ENCODE measurements around the gene IPO13. TPM values are rescaled to one million over a fixed set of nuclear protein-coding genes. Genes with fewer than 3 reads are reported as not detected.

IPO13 gene
- total RNA-seq, 1 donor from 2014 or later, result 6.2 TPM

GRCh38 chr1:43902058-43902831, 44.5 kb upstream of the IPO13 start:
- no peaks in the 10 kb centered on the region for H3K9me3 ChIP-seq
- no peaks in the 10 kb centered on the region for H3K4me1 ChIP-seq
- H3K27ac ChIP-seq, result no peak overlapping the region
- intact Hi-C loops (cut with DNase I), result no loop called here
- peaks cover 5 to 28% of the 10 kb centered on the region in 2 donors for H3K36me3 ChIP-seq
- no peak overlapping the region for H3K4me3 ChIP-seq
- DNase-seq (ENCODE audit: low spot score in 2 of 2), result no peak
- H3K27me3 ChIP-seq, result no peaks in the 10 kb centered on the region
- TF ChIP-seq CTCF (IDR thresholded peaks at IDR 0.05), result no peak

GRCh38 chr1:43904660-43905551, 41.8 kb upstream of the IPO13 start:
- Histone ChIP-seq H3K36me3 (peaks cover 0 to 5% of the 10 kb centered on the region in 2 donors), H3K9me3 (no peaks in the 10 kb centered on the region), H3K27ac (no peak overlapping the region), H3K27me3 (no peaks in the 10 kb centered on the region), H3K4me1 (no peaks in the 10 kb centered on the region), H3K4me3 (no peak overlapping the region)
- TF ChIP-seq CTCF (IDR thresholded peaks at IDR 0.05), result no peak
- DNase-seq (ENCODE audit: low spot score in 2 of 2), result no peak
- intact Hi-C loops (cut with DNase I), result no loop called here

GRCh38 chr1:43908226-43908625, 38.5 kb upstream of the IPO13 start:
- Histone ChIP-seq H3K27me3 (no peaks in the 10 kb centered on the region), H3K9me3 (no peaks in the 10 kb centered on the region), H3K36me3 (no peaks in the 10 kb centered on the region), H3K4me3 (no peak overlapping the region), H3K27ac (no peak overlapping the region), H3K4me1 (no peaks in the 10 kb centered on the region)
- intact Hi-C loops (cut with DNase I), result no loop called here
- no peak for TF ChIP-seq CTCF (IDR thresholded peaks at IDR 0.05)
- DNase-seq (ENCODE audit: low spot score in 2 of 2), result no peak

GRCh38 chr1:43908858-43909257, 37.9 kb upstream of the IPO13 start:
- intact Hi-C loops (cut with DNase I), result no loop called here
- Histone ChIP-seq H3K27me3 (no peaks in the 10 kb centered on the region), H3K4me1 (no peaks in the 10 kb centered on the region)

GRCh38 chr1:43910343-43910742, 36.4 kb upstream of the IPO13 start:
- no peaks in the 10 kb centered on the region for H3K36me3 ChIP-seq
- H3K27me3 ChIP-seq, result no peaks in the 10 kb centered on the region
- no peak for TF ChIP-seq CTCF (IDR thresholded peaks at IDR 0.05)
- no peaks in the 10 kb centered on the region for H3K4me1 ChIP-seq
- no peak overlapping the region for H3K4me3 ChIP-seq
- H3K9me3 ChIP-seq, result no peaks in the 10 kb centered on the region
- no peak for DNase-seq (ENCODE audit: low spot score in 2 of 2)
- no peak overlapping the region for H3K27ac ChIP-seq
- intact Hi-C loops (cut with DNase I), result no loop called here

More at GRCh38 chr1:43908858-43909257, 37.9 kb upstream of the IPO13 start:
- Histone ChIP-seq H3K4me3 (no peak overlapping the region), H3K27ac (no peak overlapping the region), H3K36me3 (no peaks in the 10 kb centered on the region), H3K9me3 (no peaks in the 10 kb centered on the region)
- no peak for TF ChIP-seq CTCF (IDR thresholded peaks at IDR 0.05)
- DNase-seq (ENCODE audit: low spot score in 2 of 2), result no peak

Measured in ascending aorta (tissue), 2 donors.